ENCODE results near the gene KBTBD4. TPM values are rescaled to one million over a fixed set of nuclear protein-coding genes. Genes with fewer than 3 reads are reported as not detected.

Gene KBTBD4
- total RNA-seq, 1 experiment from 2014 or later: 15.9 TPM

GRCh38 chr11:47570651-47571356, 8.0 kb downstream of the KBTBD4 start:
- Histone ChIP-seq H4K91ac (ENCODE audit: insufficient read length, low read depth, low read length) (no peak overlapping the region), H2BK20ac (ENCODE audit: low read depth, low read length, poor library complexity, severe bottlenecking) (no peak overlapping the region), H4K20me1 (ENCODE audit: control insufficient read depth, insufficient read depth, insufficient read length) (no peaks in the 10 kb centered on the region), H3K23ac (ENCODE audit: insufficient read length, low read depth, low read length) (no peak overlapping the region), H3T11ph (ENCODE audit: low read length) (no peak overlapping the region), H3K14ac (ENCODE audit: insufficient read depth, low read length) (no peak overlapping the region), H3K4me2 (ENCODE audit: insufficient read depth, insufficient read length, low read length) (no peak overlapping the region), H2BK5ac (ENCODE audit: insufficient read length, low read length) (no peak overlapping the region), H3K27ac (ENCODE audit: insufficient read length, low read depth, low read length) (no peak overlapping the region), H4K8ac (replicated peaks; ENCODE audit: insufficient read length, low read depth, low read length) (no peak overlapping the region), H3K56ac (ENCODE audit: insufficient read length, low read depth, low read length) (no peak overlapping the region), H3K79me1 (ENCODE audit: insufficient read depth, low read depth, low read length, poor library complexity, severe bottlenecking) (peaks cover 3% of the 10 kb centered on the region), H3K27me3 (ENCODE audit: insufficient read depth, low read length) (no peaks in the 10 kb centered on the region), H2BK120ac (ENCODE audit: low read depth, low read length, poor library complexity, severe bottlenecking) (no peak overlapping the region), H3K79me2 (ENCODE audit: insufficient read depth, low read length) (no peaks in the 10 kb centered on the region; the same call in 1 of the 2 replicates), H3K4me1 (ENCODE audit: insufficient read depth, low read length) (no peaks in the 10 kb centered on the region), H3K23me2 (ENCODE audit: insufficient read length, low read depth, low read length, poor library complexity, severe bottlenecking) (no peaks in the 10 kb centered on the region), H3K9me3 (ENCODE audit: control insufficient read depth, low read depth, low read length) (no peaks in the 10 kb centered on the region), H3K4ac (ENCODE audit: low read depth, low read length) (no peak overlapping the region), H3K9ac (ENCODE audit: extremely low read depth, insufficient read length, low read length) (no peak overlapping the region), H4K5ac (ENCODE audit: insufficient read length, low read depth, low read length) (no peak overlapping the region), H2BK12ac (ENCODE audit: insufficient read length, low read depth, low read length) (no peak overlapping the region), H2BK15ac (ENCODE audit: low read depth, low read length) (no peak overlapping the region), H2AFZ (ENCODE audit: low read length) (no peak overlapping the region), H2AK5ac (ENCODE audit: insufficient read length, low read length) (no peak overlapping the region), H3K18ac (ENCODE audit: insufficient read length, low read depth, low read length) (no peak overlapping the region)
- WGBS (ENCODE audit: extremely low coverage, insufficient read length, low lambda C conversion rate): no CpG with 5 or more reads among the region's 3 CpGs
- Mint-ChIP-seq H3K4me1 (peaks cover 5 to 6% of the 10 kb centered on the region in 2 experiments; a peak in 3 of 4 replicates), H3K4me3 (no peak overlapping the region), H3K27ac (no peak overlapping the region), H3K36me3 (ENCODE audit: insufficient read depth in 1 of 3, low read depth in 3 of 3) (peaks cover 18 to 71% (median 62%) of the 10 kb centered on the region in 3 experiments), H3K9me3 (no peaks in the 10 kb centered on the region), H3K27me3 (ENCODE audit: low read depth) (no peaks in the 10 kb centered on the region)
- no peak for DNase-seq
- TF ChIP-seq CTCF (conservative IDR thresholded peaks at IDR 0.05): no peak
